Skeletal muscle tissue (tissue), 4 donors: ENCODE results near the gene WDR70. TPM values are rescaled to one million over a fixed set of nuclear protein-coding genes. Genes with fewer than 3 reads are reported as not detected.

Source experiments
- H3K27ac ChIP-seq: one replicate; pipeline ENCODE4 v1.7.0; 2013; ENCODE audit warnings: mild to moderate bottlenecking, low read depth, low read length, inconsistent platforms
- H3K27me3 ChIP-seq, 3 donors: one replicate each; pipeline ENCODE4 v1.7.0; 2013; ENCODE audit warnings: low read length in 3 of 3; ENCODE audit not compliant: control insufficient read depth in 3 of 3, insufficient read depth in 3 of 3
- H3K36me3 ChIP-seq, 3 donors: one replicate each; pipeline ENCODE4 v1.7.0; 2013; ENCODE audit warnings: low read length in 3 of 3; ENCODE audit not compliant: control insufficient read depth in 3 of 3, insufficient read depth in 3 of 3
- H3K4me1 ChIP-seq, 3 donors: one replicate each; pipeline ENCODE4 v1.7.0; 2013; ENCODE audit warnings: low read length in 3 of 3, mild to moderate bottlenecking in 3 of 3; ENCODE audit not compliant: control insufficient read depth in 3 of 3, insufficient read depth in 3 of 3
- H3K4me3 ChIP-seq, 3 donors: one replicate each; pipeline ENCODE4 v1.7.0; 2013; ENCODE audit warnings: low read length in 3 of 3
- H3K9ac ChIP-seq, 3 donors: one replicate each; pipeline ENCODE4 v1.7.0; 2013; ENCODE audit warnings: low read length in 3 of 3, mild to moderate bottlenecking in 3 of 3, moderate library complexity in 2 of 3, low read depth in 1 of 3
- H3K9me3 ChIP-seq, 3 donors: one replicate each; pipeline ENCODE4 v1.7.0; 2013; ENCODE audit warnings: low read length in 3 of 3; ENCODE audit not compliant: control insufficient read depth in 3 of 3
- total RNA-seq: library from RNA; depleted of rRNA; stranded (reverse); fragments of >200 nt; gene quantifications from one replicate; pipeline ENCODE4 v1.2.3, GENCODE V29; 2014
- donor health status: Osteomylitis.

WDR70 gene
- total RNA-seq, 1 donor from 2014 or later: 23.0 TPM

DNA sequence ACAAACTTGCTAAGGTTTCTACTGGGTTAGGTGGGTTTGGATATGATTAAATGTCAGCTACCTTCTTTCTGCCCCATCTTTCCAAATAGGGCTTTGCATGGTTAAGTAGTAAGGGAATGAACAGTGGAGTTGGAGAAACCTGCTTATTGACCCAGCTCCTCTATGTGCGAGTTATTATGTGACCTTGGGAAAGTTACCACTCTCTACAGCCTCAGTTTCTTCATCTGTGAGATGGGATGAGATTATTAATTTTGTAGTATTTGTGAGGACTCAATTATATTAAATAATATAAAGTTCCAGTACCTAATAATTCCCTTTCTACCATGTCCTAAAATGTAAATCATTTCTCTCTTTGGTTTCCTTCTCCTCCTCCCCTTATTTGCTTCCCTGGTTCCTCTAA, 337.3 kb downstream of the WDR70 start:
- Histone ChIP-seq H3K36me3 (no peaks in the 10 kb centered on the region), H3K27ac (no peak overlapping the region)

DNA sequence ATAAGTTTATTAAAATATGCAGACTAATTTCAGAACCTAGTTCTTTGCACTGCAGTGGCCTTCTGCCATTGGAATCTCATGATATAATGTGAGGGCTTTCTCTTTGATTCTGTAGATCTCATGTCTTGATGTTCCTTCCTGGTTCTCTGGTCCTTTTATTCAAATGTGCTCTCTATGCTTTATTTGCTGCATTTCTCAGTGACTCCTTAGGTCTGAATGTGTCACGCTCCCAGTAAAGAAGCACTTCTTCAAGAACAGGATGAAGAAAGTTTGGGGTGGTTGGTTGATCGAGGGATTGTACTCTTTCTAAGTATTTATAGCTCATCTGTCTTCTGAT, 338.1 kb downstream of the WDR70 start:
- Histone ChIP-seq H3K27ac (no peak overlapping the region), H3K9me3 (no peaks in the 10 kb centered on the region), H3K36me3 (no peaks in the 10 kb centered on the region), H3K4me3 (no peak overlapping the region), H3K4me1 (peaks cover 0 to 11% (median 3%) of the 10 kb centered on the region in 3 donors), H3K9ac (no peak overlapping the region), H3K27me3 (no peaks in the 10 kb centered on the region)

More for the DNA sequence above, 337.3 kb downstream of the WDR70 start:
- Histone ChIP-seq H3K9me3 (no peaks in the 10 kb centered on the region), H3K9ac (no peak overlapping the region), H3K27me3 (no peaks in the 10 kb centered on the region), H3K4me3 (no peak overlapping the region), H3K4me1 (peaks cover 0 to 11% (median 3%) of the 10 kb centered on the region in 3 donors)

DNA sequence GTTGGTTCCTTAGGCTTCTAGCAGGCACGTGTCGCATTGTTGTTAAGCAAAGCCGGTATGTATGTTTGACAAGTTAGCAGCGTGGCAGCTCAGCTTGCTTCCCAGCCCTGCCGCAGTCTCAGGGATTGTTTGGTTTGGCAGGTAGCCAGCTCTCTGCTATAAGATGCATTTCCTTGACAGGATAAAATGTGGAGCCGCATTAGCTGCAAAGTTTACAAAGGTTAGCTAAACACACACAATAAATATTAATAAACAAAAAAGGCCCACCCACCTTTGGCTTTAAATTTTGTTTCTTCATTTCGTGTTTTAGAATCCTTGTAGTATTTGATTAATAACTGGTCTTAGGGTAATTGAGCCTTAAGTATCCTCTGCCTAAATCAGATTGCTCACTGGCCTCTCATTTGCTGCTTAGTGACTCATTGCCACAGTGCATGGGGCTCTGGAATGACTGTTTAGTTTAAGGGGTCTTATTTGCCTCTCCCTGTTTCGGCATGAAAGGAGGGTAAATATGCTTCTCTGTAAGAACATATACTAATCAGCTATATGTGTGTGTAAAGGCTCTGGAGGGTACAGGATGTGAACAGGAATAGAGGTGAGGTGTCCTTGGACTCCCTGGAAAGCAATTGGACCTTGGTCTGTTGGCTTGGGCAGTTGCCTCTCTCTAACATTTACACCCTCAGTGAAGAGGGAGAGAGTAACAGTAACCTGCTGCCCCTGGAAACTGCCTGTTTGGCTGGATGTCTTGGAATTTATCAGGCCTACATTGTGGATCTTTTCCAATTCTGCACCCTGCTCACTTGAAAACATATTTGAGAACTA, 338.7 kb downstream of the WDR70 start:
- Histone ChIP-seq H3K27me3 (no peaks in the 10 kb centered on the region), H3K4me1 (peaks cover 0 to 11% (median 3%) of the 10 kb centered on the region in 3 donors), H3K27ac (no peak overlapping the region), H3K9ac (peak overlapping the region in 1 of 3 donors; percentile 15), H3K4me3 (no peak overlapping the region), H3K36me3 (no peaks in the 10 kb centered on the region), H3K9me3 (no peaks in the 10 kb centered on the region)

DNA sequence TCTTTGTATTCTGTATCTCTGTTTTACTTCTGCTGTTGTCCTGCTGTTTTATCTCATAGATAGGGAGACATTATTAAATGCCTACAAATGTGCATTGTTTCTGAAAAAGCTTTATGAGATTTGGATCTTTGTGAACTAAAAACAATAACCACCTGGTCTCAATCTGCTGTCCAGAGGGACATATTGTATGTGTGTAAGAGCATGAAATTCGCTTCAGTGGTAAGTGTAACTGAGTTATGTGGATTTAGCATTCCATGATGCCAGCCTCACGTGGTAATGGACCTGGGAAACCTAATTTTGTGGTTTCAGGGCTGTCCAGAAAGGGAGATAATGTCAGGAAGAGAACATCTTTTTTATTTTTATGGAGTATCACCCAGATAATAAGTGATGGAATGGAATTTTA, 341.4 kb downstream of the WDR70 start:
- H3K36me3 ChIP-seq: peaks cover 0 to 2% (median 0%) of the 10 kb centered on the region in 3 donors
- H3K4me3 ChIP-seq: no peak overlapping the region
- H3K9ac ChIP-seq: no peak overlapping the region
- no peak overlapping the region for H3K27ac ChIP-seq
- H3K9me3 ChIP-seq: no peaks in the 10 kb centered on the region
- peaks cover 0 to 23% (median 7%) of the 10 kb centered on the region in 3 donors for H3K4me1 ChIP-seq
- H3K27me3 ChIP-seq: no peaks in the 10 kb centered on the region

DNA sequence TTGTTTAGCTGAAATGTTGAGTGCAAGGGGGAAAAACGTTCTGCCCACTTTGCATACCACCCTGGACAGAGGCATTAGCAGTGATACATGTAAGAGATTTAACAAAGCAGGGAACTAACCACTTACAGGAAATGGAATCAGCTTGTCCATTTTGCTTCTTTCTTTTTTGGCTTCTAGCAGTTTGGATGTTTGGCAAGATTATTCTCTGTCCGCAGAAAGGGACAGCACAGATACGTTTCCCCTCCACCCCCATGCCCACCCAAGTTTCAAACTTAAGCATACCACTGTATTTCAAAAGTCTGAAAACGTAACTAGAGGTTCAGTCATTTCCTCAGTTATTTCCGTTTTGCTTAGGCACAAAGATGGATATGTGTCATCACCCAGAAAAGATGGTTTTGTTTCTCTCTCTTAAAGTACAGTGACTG, 342.3 kb downstream of the WDR70 start:
- no peak overlapping the region for H3K9ac ChIP-seq
- no peak overlapping the region for H3K4me3 ChIP-seq
- H3K9me3 ChIP-seq: no peaks in the 10 kb centered on the region
- peaks cover 0 to 2% (median 0%) of the 10 kb centered on the region in 3 donors for H3K36me3 ChIP-seq
- no peaks in the 10 kb centered on the region for H3K27me3 ChIP-seq
- peaks cover 0 to 23% (median 7%) of the 10 kb centered on the region in 3 donors for H3K4me1 ChIP-seq
- H3K27ac ChIP-seq: no peak overlapping the region

DNA sequence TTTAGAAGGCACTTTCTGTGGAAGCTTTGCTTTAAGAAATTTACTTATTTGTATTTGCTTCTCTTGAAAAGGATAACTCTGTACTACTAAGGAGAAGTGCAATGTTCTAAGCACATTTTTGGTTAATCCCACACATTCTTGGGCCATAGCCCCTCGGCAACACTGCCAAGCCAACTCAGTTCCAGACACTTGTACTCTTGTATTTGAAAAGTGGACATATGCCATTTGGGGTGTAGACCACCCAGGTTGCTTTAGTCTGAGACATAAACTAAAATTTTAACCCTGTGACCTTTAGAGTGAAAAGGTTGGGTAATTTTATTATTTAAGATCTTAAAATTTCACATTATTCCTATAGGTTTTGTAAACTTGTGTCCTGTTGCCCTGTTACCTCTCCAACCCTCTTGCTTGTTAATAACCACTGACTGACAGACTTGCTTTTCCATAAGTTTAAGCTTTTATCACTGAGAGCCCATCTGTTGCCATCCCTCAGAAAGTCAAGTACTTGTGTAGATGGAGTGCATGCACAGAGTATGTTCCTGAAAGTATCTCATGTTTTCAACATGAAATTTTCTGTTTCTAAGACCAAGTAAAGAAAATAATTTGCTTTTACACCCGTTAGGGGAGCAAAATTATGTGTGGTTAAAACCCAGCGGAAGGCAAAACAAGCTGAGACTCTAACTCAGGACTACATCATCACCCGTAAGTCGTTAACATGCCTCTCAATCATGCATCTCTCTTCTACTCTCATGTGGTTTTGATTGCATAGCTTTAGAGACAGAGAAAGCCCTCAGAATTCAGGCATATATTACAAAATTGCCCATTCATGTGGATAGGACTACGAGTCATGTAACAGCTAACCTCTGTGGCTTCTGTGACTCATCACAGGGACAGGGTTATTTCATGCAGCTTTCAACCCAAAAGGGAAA, 343.4 kb downstream of the WDR70 start:
- Histone ChIP-seq H3K36me3 (peaks cover 0 to 2% (median 0%) of the 10 kb centered on the region in 3 donors), H3K9ac (no peak overlapping the region), H3K4me1 (peaks cover 0 to 23% (median 7%) of the 10 kb centered on the region in 3 donors), H3K4me3 (no peak overlapping the region), H3K27me3 (no peaks in the 10 kb centered on the region), H3K9me3 (no peaks in the 10 kb centered on the region), H3K27ac (no peak overlapping the region)

DNA sequence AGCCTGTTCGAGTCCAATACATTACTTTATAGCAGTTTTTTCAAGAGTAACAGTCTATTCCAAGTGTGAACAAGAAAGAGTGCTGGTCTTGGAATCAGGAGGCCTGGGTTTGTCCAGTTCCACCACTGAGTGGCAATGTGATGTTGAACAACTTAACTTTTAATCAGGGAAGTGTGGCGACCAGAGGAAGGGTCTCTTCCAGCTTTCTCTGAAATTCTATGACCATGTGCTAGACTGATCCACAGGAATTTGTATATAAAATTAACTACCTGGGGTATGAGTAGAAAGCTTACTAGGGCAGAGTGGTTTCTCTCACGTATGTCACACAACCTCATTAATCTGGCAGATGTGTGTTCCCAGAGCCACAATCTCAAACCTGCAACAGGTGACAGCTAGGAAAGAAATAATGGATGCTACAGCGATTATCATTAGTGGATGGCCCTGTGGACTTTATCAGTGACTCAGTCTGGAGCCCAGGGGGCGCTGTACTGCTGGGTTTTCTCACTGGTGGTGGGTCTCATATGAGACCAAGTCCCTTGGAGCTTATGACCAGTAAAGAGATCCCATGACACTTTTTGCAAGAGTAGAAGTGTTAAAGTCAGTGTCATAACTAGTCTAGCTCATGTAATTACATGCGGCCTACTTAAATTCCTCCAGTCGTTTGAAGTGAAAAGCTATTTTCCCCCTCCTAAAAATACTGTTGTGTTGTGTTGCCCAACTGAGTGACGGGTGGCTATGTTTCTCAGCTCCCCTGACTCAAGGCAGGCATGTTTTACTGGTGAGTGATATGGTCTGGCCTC, 344.2 kb downstream of the WDR70 start:
- Histone ChIP-seq H3K4me1 (peaks cover 0 to 16% (median 4%) of the 10 kb centered on the region in 3 donors), H3K4me3 (no peak overlapping the region), H3K27me3 (no peaks in the 10 kb centered on the region), H3K27ac (peak overlapping the region; percentile 28), H3K9ac (no peak overlapping the region), H3K36me3 (peaks cover 0 to 2% (median 0%) of the 10 kb centered on the region in 3 donors), H3K9me3 (no peaks in the 10 kb centered on the region)

DNA sequence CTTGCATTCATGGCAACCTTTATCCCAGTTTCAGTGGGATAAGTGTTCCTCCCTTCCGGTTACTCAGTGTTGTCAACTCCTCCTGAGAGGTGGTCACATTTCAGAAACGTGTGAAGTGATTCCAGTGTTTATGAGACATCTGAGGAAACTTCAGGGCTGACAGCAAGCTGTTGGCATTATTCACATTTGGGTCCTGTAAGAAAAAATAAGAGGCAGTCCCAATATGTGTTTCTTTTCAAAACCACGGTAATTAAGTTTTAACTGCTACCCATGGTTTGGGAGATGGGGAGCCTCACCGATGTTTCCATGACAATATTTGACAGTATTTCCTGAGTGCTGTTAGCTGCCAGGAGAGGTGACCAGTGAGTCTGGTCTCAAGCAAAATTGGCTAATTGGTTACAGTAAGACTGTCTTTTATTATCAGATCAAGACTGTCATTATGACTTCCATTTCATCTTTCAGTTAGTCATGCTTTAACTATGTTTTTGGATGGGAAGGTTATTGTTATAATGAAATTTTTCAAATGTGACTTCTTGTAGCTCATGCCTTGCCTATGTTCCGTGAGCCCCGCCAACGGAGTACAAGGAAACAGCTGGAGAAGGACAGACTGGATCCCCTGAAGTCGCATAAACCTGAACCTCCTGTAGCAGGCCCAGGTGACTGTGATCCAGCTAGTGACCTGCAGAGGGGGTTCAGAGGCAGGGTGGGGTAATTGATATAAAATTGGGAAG, 345.4 kb downstream of the WDR70 start:
- Histone ChIP-seq H3K27me3 (no peaks in the 10 kb centered on the region), H3K9ac (no peak overlapping the region), H3K4me1 (peaks cover 0 to 16% (median 4%) of the 10 kb centered on the region in 3 donors), H3K4me3 (no peak overlapping the region), H3K36me3 (peaks cover 0 to 2% (median 0%) of the 10 kb centered on the region in 3 donors), H3K27ac (peak overlapping the region; percentile 11), H3K9me3 (no peaks in the 10 kb centered on the region)

DNA sequence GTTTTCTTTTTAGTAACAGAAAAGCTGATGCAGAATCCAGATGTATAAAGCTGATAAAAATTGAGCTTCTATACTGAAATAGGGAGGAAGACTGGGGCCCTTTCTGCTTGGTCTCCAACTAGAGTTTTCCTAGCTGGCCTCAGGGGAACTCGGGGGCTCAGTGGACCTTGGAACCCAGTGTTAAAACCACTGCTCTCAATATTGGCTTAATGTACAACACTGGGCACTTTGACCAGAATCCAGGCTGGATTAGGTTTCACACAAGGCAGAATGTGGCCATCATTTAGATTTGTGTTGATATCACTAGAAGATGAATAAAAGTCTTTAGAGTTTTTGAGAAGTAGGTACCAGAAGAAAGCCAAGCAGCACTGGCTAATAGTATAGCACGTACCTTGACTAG, 346.1 kb downstream of the WDR70 start:
- Histone ChIP-seq H3K4me1 (peaks cover 0 to 16% (median 4%) of the 10 kb centered on the region in 3 donors), H3K9ac (no peak overlapping the region), H3K27ac (no peak overlapping the region), H3K27me3 (no peaks in the 10 kb centered on the region), H3K9me3 (no peaks in the 10 kb centered on the region), H3K4me3 (no peak overlapping the region), H3K36me3 (peaks cover 0 to 2% (median 0%) of the 10 kb centered on the region in 3 donors)
